K562 (cell line): Measurements from ENCODE around the gene PPOX. TPM values are rescaled to one million over a fixed set of nuclear protein-coding genes. Genes with fewer than 3 reads are reported as not detected.

Experiments used
- ARID1B ChIP-seq: fragments of 450-650 bp; IDR thresholded peaks from 2 replicates; pipeline ENCODE4 v1.6.1; 2016; ENCODE audit warnings: antibody characterized with exemption, mild to moderate bottlenecking, inconsistent platforms
- BCOR ChIP-seq: fragments of 450-650 bp; IDR thresholded peaks from 2 replicates; pipeline ENCODE4 v1.6.1; 2016
- BRD4 ChIP-seq: fragments of 200-600 bp; sonication (generic); IDR thresholded peaks from 2 replicates; pipeline ENCODE4 v1.6.1; 2017; ENCODE audit warnings: inconsistent platforms
- CREM ChIP-seq: IDR thresholded peaks from 2 replicates; pipeline ENCODE4 v1.6.1; 2014; ENCODE audit warnings: antibody characterized with exemption, low read depth
- CTCFL ChIP-seq: IDR thresholded peaks from 2 replicates; pipeline ENCODE4 v1.6.1; 2011; ENCODE audit warnings: borderline replicate concordance, low read depth, mild to moderate bottlenecking, moderate library complexity, low read length; ENCODE audit not compliant: insufficient read depth, poor library complexity, severe bottlenecking
- E2F5 ChIP-seq: sonication (generic); formaldehyde crosslinking; IDR thresholded peaks from 2 replicates; pipeline ENCODE4 v1.8.0; 2022; ENCODE audit warnings: mild to moderate bottlenecking, missing genetic modification reagents
- GATAD2B ChIP-seq: fragments of 450-650 bp; IDR thresholded peaks from 2 replicates; pipeline ENCODE4 v1.6.1; 2017; ENCODE audit warnings: mild to moderate bottlenecking, borderline replicate concordance
- HCFC1 ChIP-seq: IDR thresholded peaks from 2 replicates; pipeline ENCODE4 v1.6.1; 2012; ENCODE audit warnings: low read depth, low read length, improper control_type of control experiment
- HNRNPLL ChIP-seq: fragments of 200-400 bp; formaldehyde crosslinking; IDR thresholded peaks from 2 replicates; pipeline ENCODE4 v1.6.1; 2017; ENCODE audit warnings: low read length, low read depth, mild to moderate bottlenecking; ENCODE audit not compliant: poor library complexity, severe bottlenecking
- HNRNPUL1 ChIP-seq: fragments of 200-400 bp; formaldehyde crosslinking; IDR thresholded peaks from 2 replicates; pipeline ENCODE4 v1.6.1; 2017; ENCODE audit warnings: low read length
- MAFF ChIP-seq: IDR thresholded peaks from 2 replicates; pipeline ENCODE4 v1.6.1; 2012; ENCODE audit warnings: low read length, improper control_type of control experiment
- MITF ChIP-seq: IDR thresholded peaks from 2 replicates; pipeline ENCODE4 v1.6.1; 2014; ENCODE audit warnings: antibody characterized with exemption
- NFATC3 ChIP-seq: fragments of 450-650 bp; IDR thresholded peaks from 2 replicates; pipeline ENCODE4 v1.6.1; 2017; ENCODE audit warnings: mild to moderate bottlenecking
- NONO ChIP-seq, 2 experiments: fragments of 200-400 bp in 1 of 2; fragments of 450-650 bp in 1 of 2; formaldehyde crosslinking in 1 of 2; IDR thresholded peaks; 2 replicates each; pipeline ENCODE4 v1.6.1; 2017; ENCODE audit warnings: low read depth in 2 of 2, mild to moderate bottlenecking in 2 of 2, moderate library complexity in 2 of 2, low read length in 1 of 2
- OTX1 ChIP-seq: fragments of 450-650 bp; formaldehyde crosslinking; IDR thresholded peaks from 2 replicates; pipeline ENCODE4 v1.4.0; 2022; ENCODE audit warnings: mild to moderate bottlenecking
- SIX5 ChIP-seq, 2 experiments: IDR thresholded peaks; 2 replicates each; pipeline ENCODE4 v1.6.1; 2011; ENCODE audit warnings: low read length in 2 of 2, borderline replicate concordance in 1 of 2, low read depth in 1 of 2, mild to moderate bottlenecking in 1 of 2, moderate library complexity in 1 of 2; ENCODE audit not compliant: insufficient read depth in 1 of 2
- SNIP1 ChIP-seq: fragments of 450-650 bp; IDR thresholded peaks from 2 replicates; pipeline ENCODE4 v1.7.1; 2017; ENCODE audit warnings: low read depth, mild to moderate bottlenecking
- TAF15 ChIP-seq: fragments of 200-400 bp; formaldehyde crosslinking; IDR thresholded peaks from 2 replicates; pipeline ENCODE4 v1.6.1; 2017; ENCODE audit warnings: mild to moderate bottlenecking, low read depth, low read length, moderate library complexity
- TCF7 ChIP-seq: sonication (generic); IDR thresholded peaks from 2 replicates; pipeline ENCODE4 v1.6.1; 2016; ENCODE audit warnings: antibody characterized with exemption, borderline replicate concordance
- ZEB2 ChIP-seq: fragments of 450-650 bp; IDR thresholded peaks from 2 replicates; pipeline ENCODE4 v1.6.1; 2016
- ZFP91 ChIP-seq: sonication (generic); formaldehyde crosslinking; IDR thresholded peaks from 2 replicates; pipeline ENCODE4 v1.8.0; 2022; ENCODE audit warnings: mild to moderate bottlenecking, missing genetic modification reagents
- ZNF282 ChIP-seq: sonication (generic); formaldehyde crosslinking; IDR thresholded peaks from 2 replicates; pipeline ENCODE4 v1.8.1; 2023; ENCODE audit warnings: missing genetic modification reagents
- ZNF384 ChIP-seq: IDR thresholded peaks from 2 replicates; pipeline ENCODE4 v1.6.1; 2012; ENCODE audit warnings: low read depth, low read length, improper control_type of control experiment
- ZNF79 ChIP-seq: fragments of 250-450 bp; sonication (Bioruptor Pico); IDR thresholded peaks from 2 replicates; pipeline ENCODE4 v1.4.0; 2020; ENCODE audit warnings: low read depth, mild to moderate bottlenecking, moderate library complexity
- polyA plus RNA-seq, 8 experiments: library from polyadenylated mRNA; depleted of rRNA in 4 of 8; stranded (reverse) in 5 of 8; unstranded in 3 of 8; fragments of >200 nt; fragmentation: Nextera tagmentation in 2 of 8; fragmentation: Illumina TruSeq in 1 of 8; extraction: Ambion mirVana in 2 of 8; extraction: Trizol in 1 of 8; gene quantifications; 2 replicates each; pipeline versions ENCODE4 v1.2.1 to v1.2.3, GENCODE V29; 2011 to 2014; ENCODE audit warnings: inconsistent platforms in 1 of 8, missing spikeins in 1 of 8
- total RNA-seq, 7 experiments: library from RNA; depleted of rRNA in 6 of 7; stranded (reverse); fragments of >200 nt in 6 of 7; fragmentation: Illumina TruSeq in 2 of 7; extraction: Trizol in 2 of 7; gene quantifications; 2 replicates each; pipeline versions ENCODE4 v1.2.1 to v1.2.3, GENCODE V29; 2011 to 2021; ENCODE audit warnings: low replicate concordance in 1 of 7

The PPOX gene
- total and polyA plus RNA-seq, 9 of the 15 experiments (the other 6 are each of a cell fraction or from before 2014, with no cell fraction given) = 17.0 to 57.1 (median 38.9) TPM

- TF ChIP-seq E2F5 (CRISPR knock-in tag) (peak; percentile 69; the same call in 1 of the 2 replicates), BCOR (peak; percentile 73), TCF7 (0 out of 2 replicates have a peak, but pooled peaks have one; percentile 25), BRD4 (no peak), ZNF79 (CRISPR knock-in tag) (no peak), MAFF (no peak), GATAD2B (no peak), CTCFL (no peak), NFATC3 (no peak), ZEB2 (0 out of 2 replicates have a peak, but pooled peaks have one; percentile 11), HCFC1 (peak; percentile 73), NONO (IDR thresholded peaks at IDR 0.05; ENCODE audit: low read depth in 2 of 2, low read length in 1 of 2) (no peak), SIX5 (IDR thresholded peaks at IDR 0.05; ENCODE audit: borderline replicate concordance in 1 of 2, insufficient read depth in 1 of 2, low read depth in 1 of 2, low read length in 2 of 2) (no peak), HNRNPLL (peak; percentile 85), CREM (peak; percentile 89), ZFP91 (no peak), ZNF384 (no peak), SNIP1 (no peak), OTX1 (CRISPR knock-in tag) (peak; percentile 61; the same call in 1 of the 2 replicates), TAF15 (no peak), ZNF282 (CRISPR knock-in tag) (no peak), ARID1B (peak; percentile 56; the same call in 1 of the 2 replicates), MITF (no peak), HNRNPUL1 (no peak)
These were observed 11.1 kb downstream of the PPOX start, which contains the start of gene B4GALT3 (continued) for GRCh38 chr1:161177112-161177935.
